Natural killer cell (primary cell): ENCODE data around the gene AGBL5. TPM values are rescaled to one million over a fixed set of nuclear protein-coding genes. Genes with fewer than 3 reads are reported as not detected.

Experiments
- ATAC-seq, 3 donors: fragments of 150-1000 bp in 2 of 3; fragments of 200-7000 bp in 1 of 3; cut with Tn5 transposase; 1 replicate in 1 of 3; 2 replicates in 2 of 3; pipeline ENCODE4 v1.10.0; 2021; ENCODE audit warnings: mild to moderate bottlenecking in 2 of 3, moderate library complexity in 2 of 3
- DNase-seq, 2 donors: peaks; one replicate each; pipeline versions ENCODE4 v3.0.0 to v3.0.0-alpha.2; 2013 to 2021; ENCODE audit warnings: mixed read lengths in 1 of 2
- H3K27ac ChIP-seq: one replicate; pipeline ENCODE4 v1.5.1; 2013; ENCODE audit warnings: mild to moderate bottlenecking, low read length
- H3K27me3 ChIP-seq: one replicate; pipeline ENCODE4 v1.6.1; 2013; ENCODE audit warnings: low read length; ENCODE audit not compliant: control insufficient read depth, insufficient read depth
- H3K36me3 ChIP-seq: one replicate; pipeline ENCODE4 v1.6.1; 2013; ENCODE audit warnings: low read length; ENCODE audit not compliant: control insufficient read depth, insufficient read depth
- H3K4me1 ChIP-seq: one replicate; pipeline ENCODE4 v1.6.1; 2013; ENCODE audit warnings: low read length; ENCODE audit not compliant: control insufficient read depth, insufficient read depth
- H3K4me3 ChIP-seq: one replicate; pipeline ENCODE4 v1.5.1; 2013; ENCODE audit warnings: low read length
- H3K9me3 ChIP-seq: one replicate; pipeline ENCODE4 v1.6.1; 2013; ENCODE audit warnings: low read length; ENCODE audit not compliant: control insufficient read depth, insufficient read depth
- H3K27ac Mint-ChIP-seq, 2 donors: one replicate each; pipeline ENCODE4 v1.8.0; 2022; ENCODE audit warnings: mild to moderate bottlenecking in 2 of 2, mixed read lengths in 2 of 2, moderate library complexity in 1 of 2
- H3K27me3 Mint-ChIP-seq, 2 donors: one replicate each; pipeline ENCODE4 v1.8.0; 2022; ENCODE audit warnings: low read depth in 2 of 2, mixed read lengths in 2 of 2
- H3K36me3 Mint-ChIP-seq: one replicate; pipeline ENCODE4 v1.8.0; 2022; ENCODE audit warnings: mixed read lengths
- H3K4me1 Mint-ChIP-seq, 2 donors: one replicate each; pipeline ENCODE4 v1.8.0; 2022; ENCODE audit warnings: mixed read lengths in 2 of 2
- H3K4me3 Mint-ChIP-seq: one replicate; pipeline ENCODE4 v1.8.0; 2022; ENCODE audit warnings: mild to moderate bottlenecking, moderate library complexity, mixed read lengths
- H3K9me3 Mint-ChIP-seq, 2 donors: one replicate each; pipeline ENCODE4 v1.8.0; 2022; ENCODE audit warnings: mixed read lengths in 2 of 2
- CTCF ChIP-seq: fragments of 200-600 bp; IDR thresholded peaks from one replicate; pipeline ENCODE4 v1.8.0; 2022; ENCODE audit warnings: antibody characterized with exemption
- WGBS: methylation state at CpG from one replicate; pipeline ENCODE4 v1.1.7; 2013; ENCODE audit warnings: missing lambda C conversion rate; ENCODE audit not compliant: insufficient coverage; 5-methylcytosine and 5-hydroxymethylcytosine counted together
- intact Hi-C: fragments of 100-400 bp; cut with micrococcal nuclease; formaldehyde crosslinking; loops from one replicate; pipeline ENCODE4 v1.14.2; 2022
- total RNA-seq, 4 donors: library from RNA; stranded (reverse); fragments of 120-200 nt in 1 of 4; gene quantifications; one replicate each; pipeline versions ENCODE4 v1.2.3 to v1.2.4, GENCODE V29; 2013 to 2022

AGBL5 gene
- total RNA-seq, 3 donors from 2014 or later (not counting 1 experiment from before 2014, with no cell fraction given), result 10.0 to 12.0 (median 10.8) TPM

- Mint-ChIP-seq H3K9me3 (no peaks in the 10 kb centered on the region), H3K36me3 (peaks cover 11% of the 10 kb centered on the region), H3K4me3 (no peak overlapping the region), H3K4me1 (peaks cover 13 to 45% of the 10 kb centered on the region in 2 donors), H3K27me3 (no peaks in the 10 kb centered on the region), H3K27ac (no peak overlapping the region)
- Histone ChIP-seq H3K4me1 (peaks cover 20% of the 10 kb centered on the region), H3K27ac (no peak overlapping the region), H3K36me3 (peaks cover 66% of the 10 kb centered on the region), H3K27me3 (no peaks in the 10 kb centered on the region), H3K9me3 (no peaks in the 10 kb centered on the region), H3K4me3 (no peak overlapping the region)
- WGBS, result 97% methylated on average over 6 of the region's 6 CpGs
- ATAC-seq, result no peak
- intact Hi-C loops, result no loop called here
- no peak for TF ChIP-seq CTCF
- no peak for DNase-seq
Measured at GRCh38 chr2:27038012-27038411, 13.5 kb upstream of the AGBL5 start.

DNA sequence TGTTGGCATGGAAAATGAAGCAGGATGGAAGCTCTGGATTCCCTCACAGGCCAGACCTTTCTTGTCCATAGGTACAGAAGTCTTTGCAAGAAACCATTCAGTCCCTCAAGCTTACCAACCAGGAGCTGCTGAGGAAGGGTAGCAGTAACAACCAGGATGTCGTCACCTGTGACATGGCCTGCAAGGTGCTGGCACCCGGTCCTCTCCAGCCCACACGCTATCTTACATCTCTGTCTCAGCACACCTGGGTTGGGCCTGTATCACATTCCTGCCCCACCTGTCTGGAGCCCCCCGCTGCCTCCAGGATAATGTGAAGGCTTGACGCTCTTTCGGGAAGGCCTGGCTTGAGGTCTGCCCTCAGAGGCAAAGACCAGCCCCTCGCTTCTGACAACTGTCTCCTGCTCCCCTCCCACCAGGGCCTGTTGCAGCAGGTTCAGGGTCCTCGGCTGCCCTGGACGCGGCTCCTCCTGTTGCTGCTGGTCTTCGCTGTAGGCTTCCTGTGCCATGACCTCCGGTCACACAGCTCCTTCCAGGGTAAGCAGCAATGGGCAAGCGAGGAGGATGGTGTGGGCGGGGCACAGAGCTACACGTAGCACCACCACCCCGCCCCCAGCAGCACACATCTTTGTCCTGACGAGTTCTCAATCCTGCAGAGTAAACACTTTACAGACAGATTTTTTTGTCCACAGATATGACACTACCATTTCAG is 12.7 kb upstream of the AGBL5 start:
- no peaks in the 10 kb centered on the region for H3K27me3 ChIP-seq
- peaks cover 13% of the 10 kb centered on the region for H3K4me1 ChIP-seq
- Mint-ChIP-seq H3K36me3 (peaks cover 11% of the 10 kb centered on the region), H3K27me3 (no peaks in the 10 kb centered on the region), H3K9me3 (no peaks in the 10 kb centered on the region), H3K27ac (no peak overlapping the region), H3K4me1 (peaks cover 5 to 38% of the 10 kb centered on the region in 2 donors), H3K4me3 (no peak overlapping the region)
- no peaks in the 10 kb centered on the region for H3K9me3 ChIP-seq
- peaks cover 66% of the 10 kb centered on the region for H3K36me3 ChIP-seq
- no peak for TF ChIP-seq CTCF
- H3K4me3 ChIP-seq, result no peak overlapping the region
- no peak for ATAC-seq
- no peak for DNase-seq
- 96% methylated on average over 17 of the region's 17 CpGs for WGBS
- no peak overlapping the region for H3K27ac ChIP-seq
- intact Hi-C loops, result no loop called here

GRCh38 chr2:27039426-27039825 is 12.0 kb upstream of the AGBL5 start:
- DNase-seq (no peak), ATAC-seq (no peak)
- Histone ChIP-seq H3K4me3 (no peak overlapping the region), H3K36me3 (peaks cover 66% of the 10 kb centered on the region), H3K9me3 (no peaks in the 10 kb centered on the region), H3K27me3 (no peaks in the 10 kb centered on the region), H3K4me1 (peaks cover 8% of the 10 kb centered on the region), H3K27ac (no peak overlapping the region)
- 96% methylated on average over 5 of the region's 6 CpGs for WGBS
- Mint-ChIP-seq H3K4me1 (peaks cover 0 to 31% of the 10 kb centered on the region in 2 donors), H3K9me3 (no peaks in the 10 kb centered on the region), H3K36me3 (peaks cover 11% of the 10 kb centered on the region), H3K27ac (no peak overlapping the region), H3K4me3 (no peak overlapping the region), H3K27me3 (no peaks in the 10 kb centered on the region)
- intact Hi-C loops, result no loop called here
- TF ChIP-seq CTCF, result no peak

DNA sequence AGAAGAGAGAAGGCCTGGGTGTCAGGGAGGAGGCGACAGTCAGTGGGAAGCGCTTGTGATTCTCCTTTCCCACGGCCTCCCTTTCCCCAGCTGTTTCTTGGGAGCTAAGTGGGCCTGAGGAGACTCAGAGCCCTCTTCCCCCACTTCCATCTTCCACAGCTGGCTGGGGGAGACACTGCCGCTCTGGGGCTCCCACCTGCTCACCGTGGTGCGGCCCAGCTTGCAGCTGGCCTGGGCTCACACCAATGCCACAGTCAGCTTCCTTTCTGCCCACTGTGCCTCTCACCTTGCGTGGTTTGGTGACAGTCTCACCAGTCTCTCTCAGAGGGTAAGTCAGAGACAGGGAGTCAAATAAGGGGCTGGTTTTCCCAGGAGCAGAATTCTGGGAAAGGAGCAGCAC is 11.6 kb upstream of the AGBL5 start:
- no peak overlapping the region for H3K27ac ChIP-seq
- no peaks in the 10 kb centered on the region for H3K27me3 ChIP-seq
- TF ChIP-seq CTCF, result no peak
- Mint-ChIP-seq H3K9me3 (no peaks in the 10 kb centered on the region), H3K27me3 (no peaks in the 10 kb centered on the region), H3K4me3 (no peak overlapping the region), H3K27ac (no peak overlapping the region), H3K4me1 (peaks cover 0 to 27% of the 10 kb centered on the region in 2 donors), H3K36me3 (peaks cover 11% of the 10 kb centered on the region)
- H3K4me3 ChIP-seq, result no peak overlapping the region
- intact Hi-C loops, result no loop called here
- peaks cover 65% of the 10 kb centered on the region for H3K36me3 ChIP-seq
- DNase-seq (no peak), ATAC-seq (no peak)
- no peaks in the 10 kb centered on the region for H3K9me3 ChIP-seq
- WGBS, result 87% methylated on average over 7 of the region's 7 CpGs
- H3K4me1 ChIP-seq, result peaks cover 8% of the 10 kb centered on the region
